BJ (cell line): ENCODE data around the gene C4orf50. TPM values are rescaled to one million over a fixed set of nuclear protein-coding genes. Genes with fewer than 3 reads are reported as not detected.

ENCODE experiments used
- CTCF ChIA-PET: fragments of 350-600 bp; formaldehyde crosslinking; extraction: SDS; loops from one replicate; lab custom pipeline; 2021; ENCODE audit warnings: antibody characterized with exemption, inconsistent platforms; lab: Yijun Ruan, JAX
- POLR2A ChIA-PET: fragments of 300-600 bp; sonication (Branson Sonifier 250); formaldehyde crosslinking; extraction: SDS; loops from one replicate; lab custom pipeline; 2021; ENCODE audit warnings: antibody characterized with exemption; lab: Charles Lee
- DNase-seq: peaks from one replicate; pipeline ENCODE4 v3.0.0-alpha.2; 2011; ENCODE audit warnings: low read depth
- H3K27me3 ChIP-seq: 2 replicates; pipeline ENCODE4 v1.6.0; 2011; ENCODE audit warnings: low read length; ENCODE audit not compliant: control insufficient read depth, insufficient read depth
- H3K36me3 ChIP-seq: 2 replicates; pipeline ENCODE4 v1.5.1; 2011; ENCODE audit warnings: low read length; ENCODE audit not compliant: control insufficient read depth, insufficient read depth
- H3K4me3 ChIP-seq: 2 replicates; pipeline ENCODE4 v1.5.1; 2011; ENCODE audit warnings: low read depth, mild to moderate bottlenecking, control low read depth, low read length
- polyA plus RNA-seq: library from polyadenylated mRNA; depleted of rRNA; stranded (reverse); fragments of >200 nt; gene quantifications from 2 replicates; pipeline ENCODE4 v1.2.3, GENCODE V29; 2011
- TF ChIP-seq, protein P1 (sequence below): IDR thresholded peaks from 2 replicates; pipeline ENCODE4 v1.5.1; 2011; ENCODE audit warnings: low read depth, mild to moderate bottlenecking, control low read depth, inconsistent platforms, low read length, moderate library complexity; ENCODE audit not compliant: insufficient read depth

Gene C4orf50
- polyA plus RNA-seq, 1 experiment = not detected

- POLR2A ChIA-PET = no interaction called here
- CTCF ChIA-PET = interaction anchor here (1.2 kb wide), 1 partner anchor 33 kb away, joined by 4 read pairs; no protein-coding TSS in a partner anchor
- Histone ChIP-seq H3K27me3 (no peaks in the 10 kb centered on the region), H3K36me3 (no peaks in the 10 kb centered on the region), H3K4me3 (no peak overlapping the region)
- TF ChIP-seq, protein P1, sequence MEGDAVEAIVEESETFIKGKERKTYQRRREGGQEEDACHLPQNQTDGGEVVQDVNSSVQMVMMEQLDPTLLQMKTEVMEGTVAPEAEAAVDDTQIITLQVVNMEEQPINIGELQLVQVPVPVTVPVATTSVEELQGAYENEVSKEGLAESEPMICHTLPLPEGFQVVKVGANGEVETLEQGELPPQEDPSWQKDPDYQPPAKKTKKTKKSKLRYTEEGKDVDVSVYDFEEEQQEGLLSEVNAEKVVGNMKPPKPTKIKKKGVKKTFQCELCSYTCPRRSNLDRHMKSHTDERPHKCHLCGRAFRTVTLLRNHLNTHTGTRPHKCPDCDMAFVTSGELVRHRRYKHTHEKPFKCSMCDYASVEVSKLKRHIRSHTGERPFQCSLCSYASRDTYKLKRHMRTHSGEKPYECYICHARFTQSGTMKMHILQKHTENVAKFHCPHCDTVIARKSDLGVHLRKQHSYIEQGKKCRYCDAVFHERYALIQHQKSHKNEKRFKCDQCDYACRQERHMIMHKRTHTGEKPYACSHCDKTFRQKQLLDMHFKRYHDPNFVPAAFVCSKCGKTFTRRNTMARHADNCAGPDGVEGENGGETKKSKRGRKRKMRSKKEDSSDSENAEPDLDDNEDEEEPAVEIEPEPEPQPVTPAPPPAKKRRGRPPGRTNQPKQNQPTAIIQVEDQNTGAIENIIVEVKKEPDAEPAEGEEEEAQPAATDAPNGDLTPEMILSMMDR = no peak
- DNase-seq = no peak
These were observed 53.0 kb downstream of the C4orf50 start for GRCh38 chr4:5965225-5965624.

GRCh38 chr4:5964030-5964429, 54.2 kb downstream of the C4orf50 start:
- TF ChIP-seq, protein P1 = no peak
- H3K4me3 ChIP-seq = no peak overlapping the region
- no peaks in the 10 kb centered on the region for H3K36me3 ChIP-seq
- H3K27me3 ChIP-seq = no peaks in the 10 kb centered on the region
- ChIA-PET POLR2A (no interaction called here), CTCF (no interaction called here)
- no peak for DNase-seq

GRCh38 chr4:5963611-5964010, 54.6 kb downstream of the C4orf50 start:
- TF ChIP-seq, protein P1 = no peak
- H3K36me3 ChIP-seq = no peaks in the 10 kb centered on the region
- no peak overlapping the region for H3K4me3 ChIP-seq
- ChIA-PET POLR2A (no interaction called here), CTCF (interaction anchor here (0.7 kb wide), 1 partner anchor 36 kb away, joined by 3 read pairs; no protein-coding TSS in a partner anchor)
- DNase-seq = no peak
- H3K27me3 ChIP-seq = no peaks in the 10 kb centered on the region

DNA sequence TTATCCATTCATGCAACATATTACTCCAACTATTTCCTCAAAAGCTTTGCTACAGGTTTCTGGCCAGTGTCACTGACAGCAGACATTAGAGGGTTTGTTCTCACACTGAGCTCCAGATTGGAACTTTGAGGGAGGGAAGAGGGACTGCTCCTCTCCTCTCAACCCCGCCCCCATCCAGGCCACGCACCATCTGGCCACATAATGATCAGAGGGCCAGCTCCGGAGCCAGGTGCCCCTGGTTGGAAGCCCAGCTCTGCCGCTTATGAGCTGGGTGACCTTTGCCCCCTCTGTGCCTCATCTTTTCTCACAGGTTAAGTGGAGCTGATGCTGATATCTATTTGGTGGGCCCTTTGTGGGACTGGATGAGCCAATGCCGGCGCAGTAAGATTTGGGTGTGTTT, 55.8 kb downstream of the C4orf50 start:
- Histone ChIP-seq H3K4me3 (no peak overlapping the region), H3K27me3 (no peaks in the 10 kb centered on the region), H3K36me3 (no peaks in the 10 kb centered on the region)
- TF ChIP-seq, protein P1 = no peak
- DNase-seq = no peak
- ChIA-PET CTCF (no interaction called here), POLR2A (no interaction called here)

GRCh38 chr4:5960252-5960880, 57.9 kb downstream of the C4orf50 start:
- CTCF ChIA-PET = no interaction called here
- DNase-seq = no peak
- Histone ChIP-seq H3K27me3 (no peaks in the 10 kb centered on the region), H3K4me3 (no peak overlapping the region), H3K36me3 (no peaks in the 10 kb centered on the region)
- POLR2A ChIA-PET = no interaction called here
- TF ChIP-seq, protein P1 = no peak
